ENCODE measurements around the gene DSG1. TPM values are rescaled to one million over a fixed set of nuclear protein-coding genes. Genes with fewer than 3 reads are reported as not detected.

Gene DSG1
- total RNA-seq, 6 experiments from 2014 or later: not detected

GRCh38 chr18:31393286-31393685, 75.3 kb downstream of the DSG1 start:
- DNase-seq: no peak
- H3K4me1 Mint-ChIP-seq (ENCODE audit: low read depth): no peaks in the 10 kb centered on the region
- H3K4me3 Mint-ChIP-seq: no peak overlapping the region
- H3K27ac Mint-ChIP-seq: no peak overlapping the region
- H3K27me3 Mint-ChIP-seq (ENCODE audit: insufficient read depth): no peaks in the 10 kb centered on the region
- peaks cover 37% of the 10 kb centered on the region for H3K9me3 Mint-ChIP-seq
- TF ChIP-seq, protein P1, sequence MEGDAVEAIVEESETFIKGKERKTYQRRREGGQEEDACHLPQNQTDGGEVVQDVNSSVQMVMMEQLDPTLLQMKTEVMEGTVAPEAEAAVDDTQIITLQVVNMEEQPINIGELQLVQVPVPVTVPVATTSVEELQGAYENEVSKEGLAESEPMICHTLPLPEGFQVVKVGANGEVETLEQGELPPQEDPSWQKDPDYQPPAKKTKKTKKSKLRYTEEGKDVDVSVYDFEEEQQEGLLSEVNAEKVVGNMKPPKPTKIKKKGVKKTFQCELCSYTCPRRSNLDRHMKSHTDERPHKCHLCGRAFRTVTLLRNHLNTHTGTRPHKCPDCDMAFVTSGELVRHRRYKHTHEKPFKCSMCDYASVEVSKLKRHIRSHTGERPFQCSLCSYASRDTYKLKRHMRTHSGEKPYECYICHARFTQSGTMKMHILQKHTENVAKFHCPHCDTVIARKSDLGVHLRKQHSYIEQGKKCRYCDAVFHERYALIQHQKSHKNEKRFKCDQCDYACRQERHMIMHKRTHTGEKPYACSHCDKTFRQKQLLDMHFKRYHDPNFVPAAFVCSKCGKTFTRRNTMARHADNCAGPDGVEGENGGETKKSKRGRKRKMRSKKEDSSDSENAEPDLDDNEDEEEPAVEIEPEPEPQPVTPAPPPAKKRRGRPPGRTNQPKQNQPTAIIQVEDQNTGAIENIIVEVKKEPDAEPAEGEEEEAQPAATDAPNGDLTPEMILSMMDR (IDR thresholded peaks at IDR 0.05): no peak
- H3K36me3 Mint-ChIP-seq (ENCODE audit: low read depth): no peaks in the 10 kb centered on the region

DNA sequence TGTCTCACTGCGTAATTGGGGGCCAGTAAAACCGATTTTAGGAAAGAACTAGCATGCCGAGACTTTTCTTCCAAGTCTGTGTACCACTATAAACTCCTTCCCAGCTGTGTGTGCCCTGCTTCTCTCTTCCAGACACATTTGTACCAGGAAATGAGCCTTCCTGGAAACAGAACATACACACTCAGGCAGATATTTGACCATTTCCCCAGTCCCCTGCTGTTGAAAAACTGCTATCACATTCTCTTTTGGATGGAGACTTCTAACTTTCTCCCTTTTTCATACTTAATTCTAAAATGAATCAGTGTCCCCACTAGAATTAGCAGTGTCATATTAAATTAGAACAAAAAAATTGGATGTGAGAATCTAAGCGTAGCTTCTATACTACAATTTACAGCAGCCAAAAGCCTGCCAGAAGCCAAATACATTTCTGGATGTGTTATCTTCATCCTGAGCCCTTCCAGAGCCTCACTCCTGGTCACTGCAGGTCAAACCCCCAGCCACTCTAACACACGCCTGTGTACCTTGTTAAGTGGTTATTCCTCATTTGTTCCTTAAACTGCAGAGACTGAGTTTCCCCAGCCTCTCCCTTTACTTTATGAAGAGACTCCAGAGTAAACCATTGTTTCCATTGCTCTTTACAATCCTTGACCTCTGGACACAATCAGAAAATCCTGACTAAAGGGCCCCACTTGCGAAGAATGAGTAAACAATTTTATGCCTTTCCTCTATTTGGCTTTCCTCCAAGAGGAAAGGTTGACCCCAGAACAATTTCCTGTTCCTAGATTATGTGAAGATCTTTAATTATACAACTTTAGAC, 79.0 kb downstream of the DSG1 start:
- Mint-ChIP-seq H3K4me1 (ENCODE audit: low read depth) (no peaks in the 10 kb centered on the region), H3K27me3 (ENCODE audit: insufficient read depth) (no peaks in the 10 kb centered on the region), H3K9me3 (peaks cover 28% of the 10 kb centered on the region), H3K27ac (no peak overlapping the region), H3K4me3 (no peak overlapping the region), H3K36me3 (ENCODE audit: low read depth) (no peaks in the 10 kb centered on the region)
- TF ChIP-seq, protein P1 (IDR thresholded peaks at IDR 0.05): no peak
- no peak for DNase-seq

DNA sequence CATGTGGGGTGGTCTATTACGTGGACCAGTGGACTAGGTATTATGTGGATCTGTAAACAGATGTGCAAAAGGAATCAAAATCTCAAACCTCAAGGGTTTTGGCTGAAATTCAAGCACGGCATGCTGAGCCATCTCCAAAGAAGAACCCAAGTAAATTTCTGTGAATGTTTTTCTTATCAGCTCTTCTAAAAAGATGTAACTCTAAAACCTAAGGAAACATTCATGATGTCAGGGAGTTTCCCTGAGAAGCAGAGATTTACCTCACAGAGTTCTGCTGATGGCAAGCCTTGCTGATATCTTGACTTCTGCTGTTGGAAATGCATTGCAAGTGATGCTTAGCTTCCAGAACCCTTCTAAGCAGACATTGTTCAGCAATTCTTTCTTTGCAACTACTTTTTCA, 80.2 kb downstream of the DSG1 start:
- no peaks in the 10 kb centered on the region for H3K4me1 Mint-ChIP-seq (ENCODE audit: low read depth)
- no peak for DNase-seq
- no peaks in the 10 kb centered on the region for H3K36me3 Mint-ChIP-seq (ENCODE audit: low read depth)
- peaks cover 34% of the 10 kb centered on the region for H3K9me3 Mint-ChIP-seq
- H3K27ac Mint-ChIP-seq: no peak overlapping the region
- H3K4me3 Mint-ChIP-seq: no peak overlapping the region
- TF ChIP-seq, protein P1 (IDR thresholded peaks at IDR 0.05): no peak
- H3K27me3 Mint-ChIP-seq (ENCODE audit: insufficient read depth): no peaks in the 10 kb centered on the region

DNA sequence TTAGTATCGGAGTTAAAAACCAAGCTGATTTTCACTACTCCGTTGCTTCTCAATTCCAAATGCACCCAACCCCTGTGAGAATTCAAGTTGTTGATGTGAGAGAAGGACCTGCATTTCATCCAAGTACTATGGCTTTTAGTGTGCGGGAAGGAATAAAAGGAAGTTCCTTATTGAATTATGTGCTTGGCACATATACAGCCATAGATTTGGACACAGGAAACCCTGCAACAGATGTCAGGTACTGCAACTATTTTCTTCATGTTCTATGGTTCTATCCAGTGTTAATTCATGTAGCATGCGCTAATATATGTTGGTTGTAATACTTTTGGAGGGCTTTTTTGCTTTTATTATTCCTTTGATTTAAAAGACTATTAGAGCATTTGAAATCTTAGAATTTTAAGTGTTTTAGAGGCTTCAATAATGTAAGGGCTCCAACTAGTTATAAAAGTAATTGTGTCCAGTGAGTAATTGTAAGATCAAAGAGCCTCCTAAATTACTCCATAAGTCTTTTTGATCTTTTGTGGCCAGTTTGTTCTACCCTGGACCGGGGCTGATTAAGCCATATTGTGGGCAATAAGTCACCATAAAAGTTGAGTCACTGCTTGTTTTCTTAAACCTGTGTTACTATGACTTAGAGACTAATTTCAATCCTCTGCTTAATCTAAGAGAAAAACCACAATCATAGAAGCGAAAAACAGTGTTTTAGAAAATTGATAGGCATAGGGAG, 81.5 kb downstream of the DSG1 start:
- Mint-ChIP-seq H3K36me3 (ENCODE audit: low read depth) (no peaks in the 10 kb centered on the region), H3K9me3 (peaks cover 35% of the 10 kb centered on the region), H3K27ac (no peak overlapping the region), H3K4me1 (ENCODE audit: low read depth) (no peaks in the 10 kb centered on the region), H3K27me3 (ENCODE audit: insufficient read depth) (no peaks in the 10 kb centered on the region), H3K4me3 (no peak overlapping the region)
- DNase-seq: no peak
- TF ChIP-seq, protein P1 (IDR thresholded peaks at IDR 0.05): no peak

- Mint-ChIP-seq H3K27ac (no peak overlapping the region), H3K27me3 (ENCODE audit: insufficient read depth) (no peaks in the 10 kb centered on the region), H3K36me3 (ENCODE audit: low read depth) (no peaks in the 10 kb centered on the region), H3K4me3 (no peak overlapping the region), H3K9me3 (peaks cover 27% of the 10 kb centered on the region), H3K4me1 (ENCODE audit: low read depth) (no peaks in the 10 kb centered on the region)
- no peak for DNase-seq
- TF ChIP-seq, protein P1 (IDR thresholded peaks at IDR 0.05): no peak
Observed at GRCh38 chr18:31401156-31402025, 83.4 kb downstream of the DSG1 start.

Measured in HFFc6 (cell line).